ENCODE data around the gene CYP46A1.

Gene CYP46A1

DNA sequence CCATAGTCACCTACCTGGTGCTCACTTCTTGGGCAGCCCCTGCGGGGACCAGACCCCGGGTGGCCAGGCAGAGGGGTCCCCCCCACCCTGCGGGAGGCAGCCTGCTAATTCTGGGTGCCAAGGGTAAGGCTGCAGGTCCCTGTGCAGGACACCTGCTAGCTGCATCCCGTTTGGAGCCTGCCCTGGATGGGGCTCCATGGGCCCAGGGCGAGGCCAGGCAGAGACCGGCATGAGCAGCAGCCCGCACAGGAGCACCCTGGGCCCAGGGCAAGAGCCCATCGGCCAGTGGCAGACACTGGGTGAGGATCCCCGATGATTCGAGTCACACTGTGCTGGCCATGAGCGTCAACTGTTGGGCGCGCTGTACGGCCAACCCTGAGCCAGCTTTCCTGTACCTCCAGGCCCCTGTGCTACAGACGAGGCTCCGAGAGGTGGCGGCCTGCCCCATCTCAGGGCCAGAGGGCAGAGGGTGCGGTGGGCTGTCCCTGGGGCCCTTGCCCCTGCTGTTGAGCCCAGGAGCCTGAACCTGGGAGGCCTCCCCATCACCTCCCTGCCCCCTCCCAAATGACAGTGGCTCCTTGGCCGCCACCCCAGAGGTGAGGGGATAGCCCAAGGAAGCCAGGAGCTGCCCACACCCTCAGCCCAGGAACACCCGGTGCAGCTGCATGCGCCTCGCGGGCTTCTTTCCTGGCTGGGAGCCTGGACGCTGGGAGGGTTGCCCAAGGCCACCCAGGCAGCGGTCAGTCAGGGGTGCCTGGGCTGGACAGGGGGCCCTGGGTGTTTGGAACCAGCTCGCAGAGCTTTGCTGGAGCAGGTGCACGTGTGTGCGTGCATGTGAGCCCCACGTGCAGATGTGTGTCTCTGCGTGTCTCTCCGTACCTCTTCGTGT lies 47.7 kb downstream of the CYP46A1 start:
- no peak for DNase-seq

GRCh38 chr14:99732436-99733210 lies 48.5 kb downstream of the CYP46A1 start:
- DNase-seq = no peak

- DNase-seq = no peak
These were observed 49.1 kb downstream of the CYP46A1 start for GRCh38 chr14:99733211-99733539.

DNA sequence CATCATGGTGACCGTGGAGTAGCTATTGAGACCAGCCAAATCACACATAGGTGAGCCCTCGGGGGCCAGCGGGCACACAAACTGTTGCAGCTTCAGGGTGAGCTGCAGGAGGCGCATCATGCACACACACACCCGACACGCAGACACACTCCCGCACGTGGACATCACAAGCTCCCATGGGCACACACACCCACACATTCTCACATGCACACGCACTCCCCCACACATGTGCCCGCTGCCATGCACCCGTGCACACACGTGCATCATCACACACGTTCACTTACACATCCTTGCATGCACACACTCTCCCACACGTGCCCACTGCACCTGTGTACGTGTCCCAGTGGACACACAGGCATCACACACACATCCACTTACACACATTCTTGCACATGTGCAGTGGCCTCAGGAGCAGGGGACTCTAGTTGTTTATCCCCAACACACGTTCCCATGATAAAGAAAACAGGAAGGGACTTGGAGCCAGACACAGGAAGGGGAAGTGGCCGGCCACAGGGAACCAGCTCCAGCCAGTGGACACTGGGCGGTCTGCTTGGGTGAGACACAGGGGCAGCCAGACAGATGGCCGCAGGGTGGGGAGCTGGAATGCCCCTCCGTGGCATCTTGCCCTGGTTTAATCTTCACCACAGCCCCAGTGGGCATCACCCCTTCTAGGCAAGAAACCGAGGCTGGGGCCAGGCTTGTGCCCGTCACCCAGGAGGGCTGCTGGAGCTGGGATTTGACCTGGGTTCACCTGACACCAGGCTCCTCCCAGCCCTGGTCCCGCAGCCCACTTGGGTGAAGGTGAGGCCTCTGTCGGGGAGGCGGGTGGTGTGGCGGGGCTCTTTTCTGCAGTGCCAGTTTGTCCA lies 49.7 kb downstream of the CYP46A1 start:
- no peak for DNase-seq

DNA sequence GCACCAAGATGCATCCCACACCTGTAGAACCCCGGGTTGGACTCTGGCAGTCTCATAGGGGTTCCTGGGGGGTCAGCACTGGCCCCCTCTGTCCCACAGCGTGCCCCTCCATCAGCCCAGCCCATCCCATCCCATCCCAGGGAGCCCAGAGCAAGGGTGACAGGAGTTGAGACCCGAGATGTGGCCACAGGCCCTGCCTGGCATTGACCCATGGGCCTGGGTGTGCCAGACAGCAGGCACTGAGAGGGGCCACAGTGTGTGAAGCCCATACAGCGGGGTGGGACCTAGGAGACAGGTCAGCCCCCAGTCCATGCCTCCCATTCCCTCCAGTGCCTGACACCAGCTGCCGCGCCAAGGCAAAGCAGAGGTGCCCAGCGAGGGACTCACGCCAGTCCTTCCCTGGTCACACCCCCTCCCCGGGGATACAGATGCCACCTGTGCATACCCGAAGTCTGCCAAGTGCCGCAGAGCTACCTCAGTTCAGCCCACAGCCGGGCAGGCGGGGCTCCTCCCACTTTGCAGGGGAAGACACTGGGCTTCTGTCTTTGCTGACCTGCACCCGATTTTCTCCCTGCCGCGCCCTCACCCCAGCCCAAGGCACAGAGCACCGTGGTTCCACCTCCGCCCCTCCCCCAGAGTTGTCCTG lies 50.4 kb downstream of the CYP46A1 start:
- no peak for DNase-seq

DNA sequence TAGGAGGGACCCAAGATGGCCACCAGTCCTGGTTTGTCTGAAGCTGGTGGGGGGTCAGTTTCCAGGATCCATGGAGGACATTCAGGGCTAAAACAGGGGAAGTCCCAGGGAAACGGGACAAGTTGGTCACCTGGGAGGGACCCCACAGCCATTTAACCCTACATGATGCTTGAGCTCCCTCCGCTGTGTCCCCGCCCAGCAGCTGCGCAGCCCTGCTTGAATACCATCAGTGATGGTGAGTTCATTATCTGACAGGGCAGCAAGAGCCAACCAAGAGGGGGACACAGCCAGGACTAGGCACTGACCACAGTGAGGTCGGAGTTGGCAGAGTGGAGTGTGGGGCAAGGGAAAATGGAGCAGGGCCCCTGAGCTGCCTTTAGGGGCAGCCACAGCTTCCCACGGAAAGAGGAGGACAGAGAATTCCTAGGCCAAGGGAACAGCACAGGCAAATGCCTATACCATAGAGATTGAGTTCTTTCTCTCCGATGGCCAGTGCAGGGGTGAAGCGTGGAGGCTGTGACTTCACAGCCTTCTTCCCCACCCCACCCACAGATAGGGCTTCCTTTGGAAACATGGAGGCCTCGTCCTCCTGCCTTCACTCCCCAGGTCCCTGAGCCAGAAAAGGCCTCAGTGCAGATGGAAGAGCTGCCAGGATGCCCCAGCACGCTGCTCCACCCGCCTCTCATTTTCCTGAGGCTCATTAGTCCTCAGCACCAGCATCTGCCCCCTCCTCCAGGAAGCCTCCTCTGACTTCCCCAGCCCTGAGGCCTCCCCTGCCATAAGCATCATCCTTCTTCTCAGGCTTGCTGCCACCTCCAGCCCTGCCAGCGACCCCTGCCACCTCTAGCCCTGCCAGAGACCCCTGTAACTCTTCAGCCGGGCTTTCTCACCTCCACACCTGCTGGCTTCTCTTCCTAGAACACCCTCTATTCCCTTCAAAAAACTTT lies 51.4 kb downstream of the CYP46A1 start:
- DNase-seq = no peak

GRCh38 chr14:99736603-99737371 lies 52.7 kb downstream of the CYP46A1 start:
- no peak for DNase-seq

DNA sequence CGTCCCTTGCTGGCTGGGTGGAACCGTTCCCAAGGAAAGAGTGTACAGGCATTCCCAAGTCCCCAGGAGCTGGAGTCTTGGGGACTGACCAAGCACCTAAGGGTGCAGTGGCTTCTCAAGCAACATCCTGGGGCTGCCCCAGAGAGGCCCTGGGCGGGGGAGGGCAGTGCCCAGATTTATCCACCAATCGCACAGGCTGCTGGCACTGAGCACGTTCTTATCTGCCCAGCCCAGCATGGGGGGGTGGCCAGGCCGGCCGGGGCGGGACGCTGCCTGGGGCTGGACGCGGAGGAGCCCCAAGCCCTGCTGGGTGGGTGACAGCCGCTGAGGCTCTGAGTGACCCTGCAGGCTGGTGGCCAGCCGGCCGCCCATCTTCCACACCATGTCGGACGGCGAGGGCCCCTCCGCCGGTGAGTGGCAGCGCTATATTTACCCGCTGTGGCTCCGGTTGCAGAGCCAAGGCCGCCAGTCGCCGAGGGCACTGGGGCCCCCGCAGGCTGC lies 53.4 kb downstream of the CYP46A1 start:
- DNase-seq = no peak

- DNase-seq = no peak
These were observed 54.0 kb downstream of the CYP46A1 start for GRCh38 chr14:99737956-99738667.

DNA sequence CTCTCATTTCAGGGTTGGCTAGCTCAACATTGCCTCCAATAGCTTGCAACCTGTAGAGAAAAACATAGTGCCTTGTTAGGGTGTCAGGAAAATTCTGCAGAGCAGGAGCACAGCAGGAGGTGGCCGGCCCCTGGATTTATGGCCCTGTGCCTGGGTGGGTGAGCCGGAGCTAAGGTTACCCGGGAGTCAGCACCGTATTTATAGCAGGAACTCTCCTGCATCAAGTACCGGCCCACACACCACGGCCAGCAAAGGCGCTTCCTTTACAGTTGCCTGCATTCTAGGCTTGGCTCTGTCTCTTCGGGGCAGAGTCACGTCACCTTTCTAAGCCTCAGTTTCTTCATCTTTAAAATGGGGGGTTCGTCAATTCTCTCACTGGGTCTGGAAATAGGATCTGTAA lies 56.3 kb downstream of the CYP46A1 start:
- no peak for DNase-seq

- DNase-seq = no peak
These were observed 57.3 kb downstream of the CYP46A1 start for GRCh38 chr14:99741227-99741976.

GRCh38 chr14:99742074-99742473 lies 58.0 kb downstream of the CYP46A1 start:
- no peak for DNase-seq

DNA sequence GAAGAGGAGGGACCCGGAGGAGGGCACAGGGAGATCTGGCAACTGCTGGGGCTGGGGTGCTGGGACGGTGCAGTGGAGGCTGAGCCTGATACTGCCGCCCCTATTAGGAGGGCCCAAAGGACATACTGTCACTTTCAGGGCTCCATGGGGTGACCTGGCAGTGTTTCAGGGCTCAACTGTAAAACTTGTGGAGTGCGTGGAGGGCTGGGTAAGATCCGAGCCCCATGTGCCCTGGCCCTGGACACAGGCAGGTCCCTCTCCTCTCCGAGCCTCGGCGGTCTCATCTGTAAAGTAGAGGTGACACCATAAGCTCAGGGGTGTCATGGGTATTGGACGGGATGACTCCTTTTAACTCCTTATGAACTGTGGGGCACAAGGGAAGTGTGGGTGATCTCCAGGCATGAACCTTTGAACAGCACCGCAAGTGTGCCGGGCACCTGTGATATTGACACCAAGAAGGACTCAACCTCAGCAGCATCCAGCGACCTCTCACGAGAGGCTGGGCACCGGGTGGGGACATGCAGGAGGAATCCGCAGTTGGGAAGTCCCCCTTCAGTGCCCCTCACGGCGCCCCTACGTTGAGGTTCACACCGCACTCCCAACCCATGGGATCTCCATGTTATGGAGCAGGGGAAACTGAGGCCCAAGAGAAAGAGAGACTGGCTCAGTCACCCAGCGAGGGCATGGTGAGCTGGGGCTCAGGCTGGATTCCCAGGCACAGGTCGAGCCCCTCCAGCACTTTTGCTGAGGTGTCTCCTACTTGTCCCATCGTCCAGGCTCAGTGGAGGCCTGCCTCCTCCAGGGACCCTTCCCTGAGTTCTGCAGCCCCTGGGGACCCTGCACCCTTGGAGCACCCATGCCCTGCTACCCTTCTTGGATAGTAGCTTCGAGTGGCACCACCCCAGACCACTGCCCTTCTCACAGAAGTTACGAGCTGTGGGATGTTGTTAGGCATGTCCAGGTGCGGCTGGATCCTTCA lies 58.7 kb downstream of the CYP46A1 start:
- no peak for DNase-seq

DNA sequence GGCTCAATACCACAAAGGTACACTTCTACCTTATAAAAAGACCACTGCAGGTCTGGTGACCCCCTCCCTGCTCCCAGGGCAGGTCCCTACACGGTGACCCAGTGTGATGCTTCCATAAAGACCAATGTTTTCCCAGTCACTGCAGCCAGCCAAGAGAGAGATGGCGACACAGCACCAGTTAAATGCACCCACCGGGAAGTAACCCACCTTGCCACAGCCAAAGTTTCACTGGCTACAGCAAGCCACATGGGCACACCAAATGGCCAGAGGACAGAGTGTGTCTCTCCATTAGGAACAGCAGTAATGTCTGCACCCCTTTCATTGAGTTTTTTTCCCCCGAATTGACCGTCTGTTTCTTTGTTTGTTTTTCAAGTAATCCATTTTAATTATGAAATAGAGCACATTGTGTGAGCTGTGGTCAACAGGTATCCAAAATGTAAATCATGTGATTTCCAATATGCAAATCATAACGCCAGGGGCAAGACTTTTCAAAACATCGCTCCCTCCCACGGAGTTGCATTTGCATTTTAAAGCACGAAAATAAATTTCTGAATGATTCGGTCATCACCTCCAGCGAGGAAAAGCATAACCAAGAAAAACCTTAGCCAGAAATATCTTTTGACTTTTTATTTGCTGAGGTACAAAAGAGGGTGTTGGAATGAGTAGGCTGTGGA lies 60.2 kb downstream of the CYP46A1 start:
- DNase-seq = no peak

GRCh38 chr14:99744873-99745224 lies 60.8 kb downstream of the CYP46A1 start:
- no peak for DNase-seq

- DNase-seq = no peak
These were observed 61.3 kb downstream of the CYP46A1 start for GRCh38 chr14:99745307-99745951.

DNA sequence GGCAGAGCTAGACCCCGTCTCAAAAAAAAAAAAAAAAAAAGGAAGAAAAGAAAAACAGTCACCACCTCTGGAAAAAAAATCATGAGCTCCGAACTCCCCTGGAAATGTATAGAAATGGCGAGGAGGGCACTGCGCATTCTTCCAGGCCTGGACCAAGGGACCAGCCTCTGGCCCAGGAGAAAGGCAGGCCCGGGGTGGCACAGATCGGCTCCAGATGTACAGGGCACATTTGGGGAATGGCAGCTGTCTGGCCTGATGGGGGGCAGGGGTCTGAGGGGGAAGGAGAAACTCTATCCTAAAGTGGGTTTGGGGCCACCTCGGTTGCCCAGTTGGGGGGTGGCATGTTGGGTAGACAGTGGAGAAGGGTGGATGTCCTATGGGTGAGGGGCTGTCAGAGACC lies 63.1 kb downstream of the CYP46A1 start:
- no peak for DNase-seq

Measured in CD4-positive, alpha-beta T cell treated with Interleukin-17A for 1 hour (primary cell).